Mucosa of descending colon (tissue), 3 donors: ENCODE measurements around the gene MTFR2. TPM values are rescaled to one million over a fixed set of nuclear protein-coding genes. Genes with fewer than 3 reads are reported as not detected.

Experiments used
- ATAC-seq: fragments of 200-7000 bp; cut with Tn5 transposase; one replicate; pipeline ENCODE4 v1.9.1; 2020; ENCODE audit warnings: mild to moderate bottlenecking, moderate library complexity
- DNase-seq, 3 donors: peaks; one replicate each; pipeline ENCODE4 v3.0.0-alpha.2; 2020
- H3K36me3 ChIP-seq: fragments of 200-600 bp; one replicate; pipeline ENCODE4 v1.8.0; 2021; ENCODE audit warnings: low read depth, mild to moderate bottlenecking
- H3K4me1 ChIP-seq: fragments of 200-600 bp; one replicate; pipeline ENCODE4 v1.8.0; 2021; ENCODE audit warnings: low read depth, mild to moderate bottlenecking
- H3K4me3 ChIP-seq: fragments of 200-600 bp; one replicate; pipeline ENCODE4 v1.8.0; 2021; ENCODE audit warnings: mild to moderate bottlenecking
- H3K9me3 ChIP-seq: fragments of 200-600 bp; one replicate; pipeline ENCODE4 v1.8.0; 2021; ENCODE audit warnings: mild to moderate bottlenecking
- CTCF ChIP-seq: fragments of 200-600 bp; IDR thresholded peaks from one replicate; pipeline ENCODE4 v1.8.0; 2022; ENCODE audit warnings: antibody characterized with exemption, mild to moderate bottlenecking
- intact Hi-C, 2 donors: fragments of 100-400 bp; cut with DNase I in 1 of 2; cut with micrococcal nuclease in 1 of 2; formaldehyde crosslinking; loops; one replicate each; pipeline versions ENCODE4 v1.11.0 to v1.11.1; 2022; cut with DNase I, micrococcal nuclease
- total RNA-seq, 3 donors: library from RNA; stranded (reverse); fragmentation: NEBNext Ultra II Directional in 2 of 3; extraction: Animal tissue kit (Norgen Biotek cat#: 25700) in 2 of 3; gene quantifications; one replicate each; pipeline versions ENCODE4 v1.2.1 to v1.2.4, GENCODE V29; 2021 to 2023
- donor health status: DM: no; HTN: no; CAD: no; lungs with moderate emphysema.
- donor health status: DM: no; HTN: no; CAD: no.
- donor health status: DM: no; HTN: yes; CAD: no.

The MTFR2 gene
- total RNA-seq, 3 donors from 2014 or later = 2.2 to 5.1 (median 2.6) TPM

DNA sequence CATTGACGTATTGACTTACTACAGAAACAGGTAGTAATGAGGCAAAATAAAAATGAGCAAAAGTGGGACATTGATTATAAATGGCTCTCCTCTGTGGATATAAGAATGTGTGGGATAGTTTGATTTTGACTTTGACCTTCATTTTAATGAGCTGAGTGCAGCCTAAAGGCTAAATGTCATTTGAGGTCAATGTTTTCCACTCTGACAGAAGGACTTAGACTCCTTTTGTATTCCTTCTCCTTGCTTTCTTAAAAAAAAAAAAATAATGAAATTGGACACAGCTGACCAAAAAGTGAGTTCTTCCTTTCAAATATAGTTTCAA, 68.6 kb downstream of the MTFR2 start:
- no peak for DNase-seq
- Histone ChIP-seq H3K9me3 (no peaks in the 10 kb centered on the region), H3K36me3 (no peaks in the 10 kb centered on the region), H3K4me3 (no peak overlapping the region), H3K4me1 (no peaks in the 10 kb centered on the region)
- no peak for ATAC-seq
- intact Hi-C loops = no loop called here
- TF ChIP-seq CTCF = no peak

Other genes with a start within 250 kb of the MTFR2 start
- gene BCLAF1, start 39.5 kb upstream of the MTFR2 start, total RNA-seq = 100 to 1,000 TPM; 111 to 130 (median 123) TPM